GM12873 (cell line): Measurements from ENCODE around the gene OMP.

Experiments used
- TF ChIP-seq, protein P1 (sequence below): IDR thresholded peaks from 2 replicates; pipeline ENCODE4 v1.5.1; 2012; ENCODE audit warnings: low read depth, mild to moderate bottlenecking, moderate library complexity, low read length, control low read depth; ENCODE audit not compliant: insufficient read depth; ENCODE audit errors: missing control alignments

OMP gene

DNA sequence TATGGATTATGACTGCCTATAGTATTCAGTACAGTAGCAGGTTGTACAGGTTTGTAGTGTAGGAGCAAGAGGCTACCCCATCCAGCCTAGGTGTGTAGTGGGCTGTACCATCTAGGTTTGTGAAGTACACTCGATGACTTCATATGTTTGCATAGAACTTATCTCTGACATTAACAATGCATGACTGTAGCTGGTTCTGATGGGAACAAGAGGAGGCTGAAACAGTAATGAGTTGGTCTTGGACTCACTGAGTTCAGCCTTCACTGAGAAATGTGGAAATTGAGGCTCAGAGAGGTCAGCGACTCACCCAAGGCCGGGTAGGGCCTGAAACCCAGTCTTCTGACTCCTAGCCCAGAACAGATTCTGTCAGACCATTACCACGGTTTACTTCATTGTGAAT lies 38.4 kb downstream of the OMP start:
- TF ChIP-seq, protein P1, sequence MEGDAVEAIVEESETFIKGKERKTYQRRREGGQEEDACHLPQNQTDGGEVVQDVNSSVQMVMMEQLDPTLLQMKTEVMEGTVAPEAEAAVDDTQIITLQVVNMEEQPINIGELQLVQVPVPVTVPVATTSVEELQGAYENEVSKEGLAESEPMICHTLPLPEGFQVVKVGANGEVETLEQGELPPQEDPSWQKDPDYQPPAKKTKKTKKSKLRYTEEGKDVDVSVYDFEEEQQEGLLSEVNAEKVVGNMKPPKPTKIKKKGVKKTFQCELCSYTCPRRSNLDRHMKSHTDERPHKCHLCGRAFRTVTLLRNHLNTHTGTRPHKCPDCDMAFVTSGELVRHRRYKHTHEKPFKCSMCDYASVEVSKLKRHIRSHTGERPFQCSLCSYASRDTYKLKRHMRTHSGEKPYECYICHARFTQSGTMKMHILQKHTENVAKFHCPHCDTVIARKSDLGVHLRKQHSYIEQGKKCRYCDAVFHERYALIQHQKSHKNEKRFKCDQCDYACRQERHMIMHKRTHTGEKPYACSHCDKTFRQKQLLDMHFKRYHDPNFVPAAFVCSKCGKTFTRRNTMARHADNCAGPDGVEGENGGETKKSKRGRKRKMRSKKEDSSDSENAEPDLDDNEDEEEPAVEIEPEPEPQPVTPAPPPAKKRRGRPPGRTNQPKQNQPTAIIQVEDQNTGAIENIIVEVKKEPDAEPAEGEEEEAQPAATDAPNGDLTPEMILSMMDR: no peak

DNA sequence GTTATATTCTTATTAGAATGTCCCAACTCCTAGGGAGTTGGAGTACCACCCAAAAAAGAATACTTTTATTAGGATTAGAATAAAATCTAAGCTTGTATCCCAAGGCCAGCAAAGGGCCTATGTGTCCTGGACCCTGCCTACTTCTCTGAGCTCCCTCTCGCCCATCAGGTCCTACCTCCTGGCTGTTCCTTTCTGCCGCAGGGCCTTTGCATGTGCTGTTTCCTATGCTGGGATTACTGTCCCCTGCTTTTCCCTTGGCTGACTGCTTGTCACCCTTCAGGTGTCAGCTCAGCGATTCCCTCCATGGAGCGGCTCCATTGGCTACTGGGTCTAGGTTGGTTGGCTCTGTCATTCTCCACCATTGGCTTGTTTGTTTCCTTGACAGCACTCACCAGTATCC lies 38.8 kb downstream of the OMP start:
- TF ChIP-seq, protein P1: no peak

DNA sequence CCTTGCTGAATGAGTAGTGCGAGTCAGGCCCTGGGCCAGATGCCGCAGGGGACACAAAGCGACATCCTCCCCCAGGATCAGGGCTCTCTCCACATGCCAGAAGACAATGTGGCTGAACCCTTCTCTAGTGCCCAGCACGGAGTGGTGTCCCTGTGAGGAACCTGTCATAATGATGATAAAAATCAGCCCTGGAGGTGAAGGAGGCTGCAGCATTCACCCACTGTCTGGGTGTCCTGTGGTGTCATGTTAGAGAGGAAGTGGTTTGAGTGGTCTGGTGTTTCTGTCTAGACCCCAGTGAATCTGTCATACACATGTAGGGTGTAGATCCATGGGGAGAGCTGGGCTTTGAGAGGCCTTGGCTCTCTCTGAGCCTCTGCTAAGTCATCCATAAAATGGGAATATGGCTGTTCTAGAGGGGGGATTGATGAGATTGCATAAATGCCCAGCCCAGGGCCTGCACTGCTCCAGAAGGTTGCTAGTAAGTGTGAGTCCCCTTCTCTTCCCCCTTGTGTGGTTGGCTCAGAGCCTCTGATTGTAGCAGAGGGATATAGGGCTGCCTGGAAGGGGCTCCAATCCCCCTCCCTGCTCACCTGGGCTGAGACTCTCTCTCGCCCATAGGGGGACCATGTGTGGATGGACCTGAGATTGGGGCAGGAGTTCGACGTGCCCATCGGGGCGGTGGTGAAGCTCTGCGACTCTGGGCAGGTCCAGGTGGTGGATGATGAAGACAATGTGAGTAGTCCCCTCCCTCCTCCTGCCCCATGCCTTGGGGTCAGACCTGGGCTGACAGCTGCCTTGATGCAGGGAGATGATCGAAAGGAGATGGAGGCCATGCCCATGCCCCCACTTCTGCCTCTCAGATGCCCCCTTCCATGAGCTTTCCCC lies 39.7 kb downstream of the OMP start:
- TF ChIP-seq, protein P1: no peak

DNA sequence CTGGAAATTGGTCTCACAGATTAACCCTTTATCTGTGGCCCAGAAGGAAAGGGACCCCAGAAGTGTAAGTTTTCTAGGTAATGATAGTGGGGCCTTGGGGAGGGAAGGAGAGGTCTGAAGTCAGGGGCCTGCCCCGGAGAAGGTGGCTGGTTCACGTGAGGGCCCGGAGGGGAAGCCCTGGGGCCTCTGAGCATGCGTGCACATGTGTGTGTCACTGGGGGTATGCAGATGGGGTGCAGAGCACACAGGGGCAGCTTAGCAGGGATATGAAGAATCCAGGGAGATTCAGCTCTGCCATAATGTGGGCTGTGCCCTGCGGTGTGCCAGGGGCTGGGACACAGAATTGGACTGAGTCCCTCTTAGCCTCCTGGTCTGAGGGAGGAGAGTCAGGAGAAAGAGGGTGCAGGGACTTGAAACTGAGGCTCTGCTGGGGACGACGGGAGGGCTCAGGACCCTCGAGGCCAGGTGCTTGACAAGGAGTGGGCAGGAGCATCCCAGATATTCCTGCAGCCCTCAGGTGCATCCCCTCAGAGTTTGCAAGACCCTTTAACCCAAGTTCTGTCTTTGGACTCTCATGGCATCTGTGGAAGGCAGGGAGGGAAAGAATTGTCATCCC lies 40.9 kb downstream of the OMP start:
- TF ChIP-seq, protein P1: no peak

DNA sequence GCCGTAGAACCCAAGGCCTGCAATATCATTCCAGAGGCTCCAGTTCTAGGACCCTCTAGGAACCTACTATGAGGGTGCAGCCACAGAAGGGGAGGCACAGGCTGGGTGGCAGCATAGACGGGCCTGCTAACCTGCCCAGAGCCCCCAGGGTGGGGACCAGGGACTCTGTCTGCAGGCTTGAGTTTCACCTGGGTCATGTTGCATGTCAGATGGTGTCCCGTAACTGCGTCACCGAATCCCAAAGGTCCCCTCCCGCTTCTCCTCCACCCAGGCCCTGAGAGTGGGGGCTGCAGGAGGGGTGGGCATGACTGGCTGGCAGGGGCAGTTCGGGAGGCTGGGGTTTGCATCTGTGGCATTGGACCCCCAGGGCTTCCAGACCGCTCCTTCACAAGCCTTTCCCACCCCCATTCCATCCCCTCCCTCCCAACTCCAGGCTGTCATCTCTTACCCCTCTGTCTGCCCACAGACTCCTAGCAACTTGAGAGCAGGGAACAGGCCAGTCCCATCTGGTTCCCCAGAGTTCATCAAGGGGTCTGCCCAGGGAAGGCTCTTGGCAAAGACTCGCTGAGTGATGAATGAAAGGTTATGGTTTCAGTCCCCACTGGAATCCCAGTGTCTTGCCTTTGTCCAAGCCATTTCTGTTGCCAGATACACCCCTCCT lies 41.7 kb downstream of the OMP start:
- TF ChIP-seq, protein P1: no peak

DNA sequence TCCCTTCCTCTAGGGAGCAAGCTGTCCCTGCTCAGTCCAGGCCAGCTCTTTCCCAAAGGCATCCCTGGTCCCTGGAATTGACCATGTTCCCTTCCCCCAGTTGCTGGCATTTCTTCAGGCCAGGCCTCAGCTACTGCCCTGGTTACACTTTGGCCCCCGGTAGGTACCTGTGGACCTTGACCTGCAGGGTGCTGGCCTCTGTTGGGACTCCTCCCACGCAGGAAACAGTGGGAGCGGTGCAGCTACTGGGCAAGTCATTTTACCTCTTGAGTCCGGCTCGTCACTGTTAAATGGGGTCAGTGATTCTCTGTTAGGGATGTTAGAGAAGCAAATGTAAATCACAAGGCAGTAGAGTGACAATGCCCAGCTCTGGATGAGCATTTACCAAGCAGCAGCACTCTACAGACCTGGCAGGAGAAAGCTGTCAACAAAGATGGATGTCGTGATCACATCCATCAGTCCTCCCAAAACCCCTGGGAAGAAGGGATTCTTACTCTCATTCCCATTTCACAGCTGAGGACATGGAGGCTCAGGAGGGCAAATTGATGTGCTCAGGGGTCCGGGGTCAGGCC lies 42.3 kb downstream of the OMP start:
- TF ChIP-seq, protein P1: no peak
